SK-N-SH treated with all-trans-retinoic acid at 6 μM for 48 hours (cell line): Measurements from ENCODE around the gene DHX58.

Source experiments
- ARNTL ChIP-seq: fragments of 450-650 bp; formaldehyde crosslinking; IDR thresholded peaks from 2 replicates; pipeline ENCODE4 v1.5.0; 2020; ENCODE audit warnings: low read depth, mild to moderate bottlenecking, moderate library complexity, borderline replicate concordance
- BACH2 ChIP-seq: fragments of 250-450 bp; sonication (Bioruptor Pico); IDR thresholded peaks from 2 replicates; pipeline ENCODE4 v1.9.0; 2021; ENCODE audit warnings: mild to moderate bottlenecking, borderline replicate concordance
- ESRRG ChIP-seq: fragments of 250-450 bp; sonication (Bioruptor Pico); IDR thresholded peaks from 2 replicates; pipeline ENCODE4 v1.6.1; 2021; ENCODE audit warnings: mild to moderate bottlenecking
- GLIS3 ChIP-seq: fragments of 250-450 bp; sonication (Bioruptor Pico); IDR thresholded peaks from 2 replicates; pipeline ENCODE4 v1.5.0; 2020; ENCODE audit warnings: mild to moderate bottlenecking, moderate library complexity
- OSR1 ChIP-seq: fragments of 250-450 bp; sonication (Bioruptor Pico); IDR thresholded peaks from 2 replicates; pipeline ENCODE4 v1.8.0; 2022; ENCODE audit warnings: moderate library complexity, mild to moderate bottlenecking, inconsistent platforms
- RARB ChIP-seq: fragments of 250-450 bp; sonication (Bioruptor Pico); IDR thresholded peaks from 2 replicates; pipeline ENCODE4 v1.8.0; 2021; ENCODE audit warnings: mild to moderate bottlenecking, moderate library complexity
- SNAI2 ChIP-seq: fragments of 250-450 bp; sonication (Bioruptor Pico); IDR thresholded peaks from 2 replicates; pipeline ENCODE4 v1.5.0; 2020; ENCODE audit warnings: mild to moderate bottlenecking, moderate library complexity
- TCF4 ChIP-seq: fragments of 250-450 bp; sonication (Bioruptor Pico); IDR thresholded peaks from 2 replicates; pipeline ENCODE4 v1.8.0; 2021; ENCODE audit warnings: mild to moderate bottlenecking, moderate library complexity, borderline replicate concordance
- TOX ChIP-seq: fragments of 250-450 bp; sonication (Bioruptor Pico); IDR thresholded peaks from 2 replicates; pipeline ENCODE4 v1.8.0; 2021; ENCODE audit warnings: mild to moderate bottlenecking, moderate library complexity, borderline replicate concordance
- ZFP3 ChIP-seq: fragments of 250-450 bp; sonication (Bioruptor Pico); IDR thresholded peaks from 2 replicates; pipeline ENCODE4 v1.5.0; 2020; ENCODE audit warnings: mild to moderate bottlenecking, moderate library complexity
- TF ChIP-seq, protein P1 (sequence below): fragments of 250-450 bp; sonication (Bioruptor Pico); IDR thresholded peaks from 2 replicates; pipeline ENCODE4 v1.5.0; 2020; ENCODE audit warnings: mild to moderate bottlenecking, moderate library complexity
- TF ChIP-seq, protein P2 (sequence below): fragments of 250-450 bp; sonication (Bioruptor Pico); IDR thresholded peaks from 2 replicates; pipeline ENCODE4 v1.8.0; 2021; ENCODE audit warnings: low read depth, mild to moderate bottlenecking, moderate library complexity, borderline replicate concordance

DNA sequence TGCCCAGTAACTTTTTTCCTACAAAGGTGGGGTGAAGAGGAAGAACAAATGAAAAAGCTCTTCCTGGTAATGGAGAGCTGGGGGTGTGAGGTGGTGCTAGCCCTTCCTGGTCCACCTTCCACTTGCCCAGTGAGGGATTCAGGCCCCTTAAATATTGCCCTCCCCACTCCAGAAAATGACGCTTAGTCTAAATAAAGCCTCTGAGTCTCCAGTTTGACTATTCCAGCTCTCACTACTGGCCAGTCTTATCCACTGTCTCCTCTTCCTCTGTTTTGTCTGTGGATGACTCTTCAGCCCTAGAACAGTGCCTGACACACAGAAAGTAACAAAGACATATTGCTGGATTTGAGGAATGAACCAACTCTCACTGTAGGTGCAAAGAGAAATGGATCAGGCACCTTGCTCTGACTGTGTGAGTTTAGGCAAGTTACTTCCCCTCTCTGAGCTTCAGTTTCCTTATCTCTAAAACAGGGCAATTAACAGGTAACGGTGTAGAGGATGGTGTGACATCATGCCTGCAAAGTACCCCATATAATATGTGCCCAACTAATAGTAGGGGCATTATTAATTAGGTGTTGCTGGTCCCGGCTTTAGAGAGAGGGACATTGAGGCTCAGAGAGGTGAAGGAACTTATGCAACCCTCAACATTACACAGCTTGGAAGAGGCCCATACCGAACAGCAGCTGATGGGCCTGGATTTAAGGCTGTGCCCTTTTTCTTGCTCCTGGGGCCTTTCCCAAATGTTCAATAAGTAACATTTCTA lies 35.5 kb downstream of the DHX58 start:
- TF ChIP-seq RARB (no peak), ARNTL (CRISPR knock-in tag) (no peak), OSR1 (CRISPR knock-in tag) (no peak), ZFP3 (CRISPR knock-in tag) (no peak), TOX (CRISPR knock-in tag) (no peak), GLIS3 (no peak), BACH2 (CRISPR knock-in tag) (no peak), TCF4 (CRISPR knock-in tag) (no peak), SNAI2 (no peak), ESRRG (no peak)
- TF ChIP-seq, protein P1, sequence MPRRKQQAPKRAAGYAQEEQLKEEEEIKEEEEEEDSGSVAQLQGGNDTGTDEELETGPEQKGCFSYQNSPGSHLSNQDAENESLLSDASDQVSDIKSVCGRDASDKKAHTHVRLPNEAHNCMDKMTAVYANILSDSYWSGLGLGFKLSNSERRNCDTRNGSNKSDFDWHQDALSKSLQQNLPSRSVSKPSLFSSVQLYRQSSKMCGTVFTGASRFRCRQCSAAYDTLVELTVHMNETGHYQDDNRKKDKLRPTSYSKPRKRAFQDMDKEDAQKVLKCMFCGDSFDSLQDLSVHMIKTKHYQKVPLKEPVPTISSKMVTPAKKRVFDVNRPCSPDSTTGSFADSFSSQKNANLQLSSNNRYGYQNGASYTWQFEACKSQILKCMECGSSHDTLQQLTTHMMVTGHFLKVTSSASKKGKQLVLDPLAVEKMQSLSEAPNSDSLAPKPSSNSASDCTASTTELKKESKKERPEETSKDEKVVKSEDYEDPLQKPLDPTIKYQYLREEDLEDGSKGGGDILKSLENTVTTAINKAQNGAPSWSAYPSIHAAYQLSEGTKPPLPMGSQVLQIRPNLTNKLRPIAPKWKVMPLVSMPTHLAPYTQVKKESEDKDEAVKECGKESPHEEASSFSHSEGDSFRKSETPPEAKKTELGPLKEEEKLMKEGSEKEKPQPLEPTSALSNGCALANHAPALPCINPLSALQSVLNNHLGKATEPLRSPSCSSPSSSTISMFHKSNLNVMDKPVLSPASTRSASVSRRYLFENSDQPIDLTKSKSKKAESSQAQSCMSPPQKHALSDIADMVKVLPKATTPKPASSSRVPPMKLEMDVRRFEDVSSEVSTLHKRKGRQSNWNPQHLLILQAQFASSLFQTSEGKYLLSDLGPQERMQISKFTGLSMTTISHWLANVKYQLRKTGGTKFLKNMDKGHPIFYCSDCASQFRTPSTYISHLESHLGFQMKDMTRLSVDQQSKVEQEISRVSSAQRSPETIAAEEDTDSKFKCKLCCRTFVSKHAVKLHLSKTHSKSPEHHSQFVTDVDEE (CRISPR knock-in tag) = no peak
- TF ChIP-seq, protein P2, sequence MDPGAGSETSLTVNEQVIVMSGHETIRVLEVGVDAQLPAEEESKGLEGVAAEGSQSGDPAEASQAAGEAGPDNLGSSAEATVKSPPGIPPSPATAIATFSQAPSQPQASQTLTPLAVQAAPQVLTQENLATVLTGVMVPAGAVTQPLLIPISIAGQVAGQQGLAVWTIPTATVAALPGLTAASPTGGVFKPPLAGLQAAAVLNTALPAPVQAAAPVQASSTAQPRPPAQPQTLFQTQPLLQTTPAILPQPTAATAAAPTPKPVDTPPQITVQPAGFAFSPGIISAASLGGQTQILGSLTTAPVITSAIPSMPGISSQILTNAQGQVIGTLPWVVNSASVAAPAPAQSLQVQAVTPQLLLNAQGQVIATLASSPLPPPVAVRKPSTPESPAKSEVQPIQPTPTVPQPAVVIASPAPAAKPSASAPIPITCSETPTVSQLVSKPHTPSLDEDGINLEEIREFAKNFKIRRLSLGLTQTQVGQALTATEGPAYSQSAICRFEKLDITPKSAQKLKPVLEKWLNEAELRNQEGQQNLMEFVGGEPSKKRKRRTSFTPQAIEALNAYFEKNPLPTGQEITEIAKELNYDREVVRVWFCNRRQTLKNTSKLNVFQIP (CRISPR knock-in tag) = no peak
